ENCODE results near the gene NOTCH1.

DNA sequence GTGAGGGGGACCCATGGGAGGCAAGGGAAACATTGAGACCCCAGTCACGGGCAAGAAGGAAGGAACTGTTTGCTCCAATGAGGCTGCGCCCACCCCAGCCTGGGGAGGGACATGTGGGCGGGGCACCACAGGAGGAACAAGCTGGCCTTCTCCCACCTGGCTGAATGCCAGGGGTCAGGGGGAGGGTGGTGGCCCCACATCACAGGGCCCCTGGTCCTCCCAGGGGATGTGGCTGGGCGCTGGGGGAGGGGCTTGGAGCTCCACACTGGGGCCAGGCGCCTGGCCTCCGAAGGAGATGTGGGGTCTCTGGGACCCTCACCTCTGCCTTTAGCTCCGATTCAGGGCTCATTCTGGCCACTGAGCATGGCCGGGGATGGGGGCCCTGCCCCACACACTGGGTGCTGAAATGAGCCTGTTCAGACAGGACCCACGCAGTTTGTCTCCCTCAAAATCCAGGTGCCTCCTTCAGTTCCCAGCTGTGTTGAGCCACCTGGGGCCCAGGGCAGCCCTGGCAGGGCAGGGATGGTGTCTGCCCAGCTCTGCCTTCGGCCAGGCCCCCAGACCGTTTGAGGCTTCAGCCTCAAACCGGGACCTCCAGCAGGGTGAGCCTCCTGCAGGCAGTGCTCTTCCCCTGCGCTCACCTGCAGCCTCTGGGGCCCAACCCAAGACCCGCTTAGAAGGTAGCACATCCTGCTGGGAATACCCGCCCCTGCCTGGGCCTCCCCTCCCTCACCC, 33.2 kb upstream of the NOTCH1 start:
- TF ChIP-seq, protein P1, sequence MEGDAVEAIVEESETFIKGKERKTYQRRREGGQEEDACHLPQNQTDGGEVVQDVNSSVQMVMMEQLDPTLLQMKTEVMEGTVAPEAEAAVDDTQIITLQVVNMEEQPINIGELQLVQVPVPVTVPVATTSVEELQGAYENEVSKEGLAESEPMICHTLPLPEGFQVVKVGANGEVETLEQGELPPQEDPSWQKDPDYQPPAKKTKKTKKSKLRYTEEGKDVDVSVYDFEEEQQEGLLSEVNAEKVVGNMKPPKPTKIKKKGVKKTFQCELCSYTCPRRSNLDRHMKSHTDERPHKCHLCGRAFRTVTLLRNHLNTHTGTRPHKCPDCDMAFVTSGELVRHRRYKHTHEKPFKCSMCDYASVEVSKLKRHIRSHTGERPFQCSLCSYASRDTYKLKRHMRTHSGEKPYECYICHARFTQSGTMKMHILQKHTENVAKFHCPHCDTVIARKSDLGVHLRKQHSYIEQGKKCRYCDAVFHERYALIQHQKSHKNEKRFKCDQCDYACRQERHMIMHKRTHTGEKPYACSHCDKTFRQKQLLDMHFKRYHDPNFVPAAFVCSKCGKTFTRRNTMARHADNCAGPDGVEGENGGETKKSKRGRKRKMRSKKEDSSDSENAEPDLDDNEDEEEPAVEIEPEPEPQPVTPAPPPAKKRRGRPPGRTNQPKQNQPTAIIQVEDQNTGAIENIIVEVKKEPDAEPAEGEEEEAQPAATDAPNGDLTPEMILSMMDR (IDR thresholded peaks at IDR 0.05): no peak
- TF ChIP-seq MAX (CRISPR knock-in tag; IDR thresholded peaks at IDR 0.05) (no peak), ZNF425 (CRISPR knock-in tag; conservative IDR thresholded peaks at IDR 0.05) (no peak), FOXJ3 (CRISPR knock-in tag; IDR thresholded peaks at IDR 0.05; ENCODE audit: borderline replicate concordance) (no peak), MXD4 (CRISPR knock-in tag; IDR thresholded peaks at IDR 0.05; ENCODE audit: borderline replicate concordance) (no peak)
- TF ChIP-seq, protein P2, sequence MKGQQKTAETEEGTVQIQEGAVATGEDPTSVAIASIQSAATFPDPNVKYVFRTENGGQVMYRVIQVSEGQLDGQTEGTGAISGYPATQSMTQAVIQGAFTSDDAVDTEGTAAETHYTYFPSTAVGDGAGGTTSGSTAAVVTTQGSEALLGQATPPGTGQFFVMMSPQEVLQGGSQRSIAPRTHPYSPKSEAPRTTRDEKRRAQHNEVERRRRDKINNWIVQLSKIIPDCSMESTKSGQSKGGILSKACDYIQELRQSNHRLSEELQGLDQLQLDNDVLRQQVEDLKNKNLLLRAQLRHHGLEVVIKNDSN (CRISPR knock-in tag; IDR thresholded peaks at IDR 0.05): no peak

Measured in WTC11 (cell line).